NCI-H2107 treated with DMSO at 0.1 percent for 48 hours (cell line): ENCODE results near the gene SNRNP70.
A peak's percentile ranks its signal among the peaks of the same experiment; 100 is the strongest.

Experiments
- DNase-seq: peaks from one replicate; lab custom pipeline; 2025; ENCODE audit not compliant: unreplicated experiment; lab: John Stamatoyannopoulos, UW

Gene SNRNP70

GRCh38 chr19:49064029-49064629 is 21.1 kb upstream of the SNRNP70 start:
- no peak for DNase-seq

- no peak for DNase-seq
These were observed 20.3 kb upstream of the SNRNP70 start, which contains the start of gene NTF4 for GRCh38 chr19:49064768-49065611. Gene NTF4 (minus strand): TSS chr19:49064818. CDS start chr19:49061997, 2,821 bp downstream.

- no peak for DNase-seq
These were observed 19.2 kb upstream of the SNRNP70 start for GRCh38 chr19:49065905-49066512.

- DNase-seq = no peak
These were observed 17.7 kb upstream of the SNRNP70 start for GRCh38 chr19:49067554-49067953.

- no peak for DNase-seq
These were observed 16.2 kb upstream of the SNRNP70 start for GRCh38 chr19:49069026-49069425.

- DNase-seq = no peak
These were observed 14.8 kb upstream of the SNRNP70 start for GRCh38 chr19:49070416-49070815.

GRCh38 chr19:49071860-49072547 is 13.2 kb upstream of the SNRNP70 start:
- DNase-seq = no peak

GRCh38 chr19:49073514-49074378 is 11.5 kb upstream of the SNRNP70 start:
- DNase-seq = no peak

- DNase-seq = peak; percentile 7
These were observed 10.4 kb upstream of the SNRNP70 start for GRCh38 chr19:49074869-49075268.

GRCh38 chr19:49080392-49080791 is 4.9 kb upstream of the SNRNP70 start:
- DNase-seq = no peak

GRCh38 chr19:49081273-49081672 is 4.0 kb upstream of the SNRNP70 start:
- DNase-seq = no peak

GRCh38 chr19:49084206-49085019 is 838 bp upstream of the SNRNP70 start:
- no peak for DNase-seq

GRCh38 chr19:49085868-49086232 is 599 bp downstream of the SNRNP70 start:
- DNase-seq = no peak

GRCh38 chr19:49086296-49086695 is 1.0 kb downstream of the SNRNP70 start:
- DNase-seq = no peak

- no peak for DNase-seq
These were observed 6.3 kb downstream of the SNRNP70 start for GRCh38 chr19:49091391-49092038.

GRCh38 chr19:49092686-49093085 is 7.4 kb downstream of the SNRNP70 start:
- DNase-seq = no peak

GRCh38 chr19:49094505-49095482 is 9.5 kb downstream of the SNRNP70 start:
- DNase-seq = no peak
